K562 (cell line): Measurements from ENCODE around the gene WBP1. TPM values are rescaled to one million over a fixed set of nuclear protein-coding genes. Genes with fewer than 3 reads are reported as not detected.

Experiments
- CREM ChIP-seq: IDR thresholded peaks from 2 replicates; pipeline ENCODE4 v1.6.1; 2014; ENCODE audit warnings: antibody characterized with exemption, low read depth
- ELF2 ChIP-seq: fragments of 250-450 bp; sonication (Bioruptor Pico); IDR thresholded peaks from 2 replicates; pipeline ENCODE4 v1.5.0; 2021; ENCODE audit warnings: mild to moderate bottlenecking
- EP400 ChIP-seq: fragments of 450-650 bp; IDR thresholded peaks from 2 replicates; pipeline ENCODE4 v1.6.1; 2017; ENCODE audit warnings: antibody characterized with exemption, mild to moderate bottlenecking, moderate library complexity
- ETV1 ChIP-seq: fragments of 450-650 bp; conservative IDR thresholded peaks from 2 replicates; pipeline ENCODE4 v1.6.1; 2016; ENCODE audit warnings: missing genetic modification characterization, control low read depth, low read depth, missing compliant biosample characterization
- GATAD2B ChIP-seq: fragments of 450-650 bp; IDR thresholded peaks from 2 replicates; pipeline ENCODE4 v1.6.1; 2017; ENCODE audit warnings: mild to moderate bottlenecking, borderline replicate concordance
- GTF2A2 ChIP-seq: IDR thresholded peaks from 2 replicates; pipeline ENCODE4 v1.6.1; 2016; ENCODE audit warnings: mild to moderate bottlenecking, missing genetic modification characterization, missing compliant biosample characterization
- HMGN3 ChIP-seq: IDR thresholded peaks from 2 replicates; pipeline ENCODE4 v1.6.1; 2011; ENCODE audit warnings: borderline replicate concordance, low read depth, mild to moderate bottlenecking, mixed read lengths, low read length; ENCODE audit not compliant: insufficient read length; ENCODE audit errors: extremely low read depth
- HNRNPH1 ChIP-seq: fragments of 200-400 bp; formaldehyde crosslinking; optimal IDR thresholded peaks from 2 replicates; pipeline ENCODE3; 2017; ENCODE audit warnings: low read depth, mild to moderate bottlenecking, low read length, moderate library complexity
- HNRNPUL1 ChIP-seq: fragments of 200-400 bp; formaldehyde crosslinking; IDR thresholded peaks from 2 replicates; pipeline ENCODE4 v1.6.1; 2017; ENCODE audit warnings: low read length
- IRF2 ChIP-seq: sonication (generic); formaldehyde crosslinking; IDR thresholded peaks from 2 replicates; pipeline ENCODE4 v1.8.1; 2022; ENCODE audit warnings: mild to moderate bottlenecking, missing genetic modification reagents
- NEUROD1 ChIP-seq: fragments of 150-350 bp; IDR thresholded peaks from 2 replicates; pipeline ENCODE4 v1.6.1; 2014; ENCODE audit warnings: borderline replicate concordance, low read length, low read depth; ENCODE audit not compliant: partially characterized antibody
- PHF8 ChIP-seq: fragments of 200-600 bp; sonication (generic); IDR thresholded peaks from 2 replicates; pipeline ENCODE4 v1.6.1; 2012; ENCODE audit warnings: mixed run types, mild to moderate bottlenecking, inconsistent platforms, low read length, moderate library complexity, borderline replicate concordance
- SMAD4 ChIP-seq: fragments of 250-450 bp; sonication (Bioruptor Pico); conservative IDR thresholded peaks from 2 replicates; pipeline ENCODE4 v1.8.0; 2021; ENCODE audit warnings: inconsistent platforms, mild to moderate bottlenecking, moderate library complexity
- SMARCA4 ChIP-seq: fragments of 450-650 bp; IDR thresholded peaks from 2 replicates; pipeline ENCODE4 v1.6.1; 2016
- SOX6 ChIP-seq: fragments of 450-650 bp; IDR thresholded peaks from 2 replicates; pipeline ENCODE4 v1.6.1; 2014; ENCODE audit warnings: mild to moderate bottlenecking
- ZNF124 ChIP-seq: sonication (generic); formaldehyde crosslinking; IDR thresholded peaks from 2 replicates; pipeline ENCODE4 v1.8.1; 2022; ENCODE audit warnings: missing genetic modification reagents
- ZNF175 ChIP-seq: fragments of 200-800 bp; sonication (Bioruptor generic); IDR thresholded peaks from 2 replicates; pipeline ENCODE4 v1.6.1; 2016; ENCODE audit warnings: low read depth, mild to moderate bottlenecking, missing genetic modification characterization, missing compliant biosample characterization
- ZNF354B ChIP-seq: fragments of 250-450 bp; sonication (Bioruptor Pico); IDR thresholded peaks from 2 replicates; pipeline ENCODE4 v1.4.0; 2020
- ZNF408 ChIP-seq: fragments of 250-450 bp; sonication (Bioruptor Pico); IDR thresholded peaks from 2 replicates; pipeline ENCODE4 v1.4.0; 2020; ENCODE audit warnings: low read depth, mild to moderate bottlenecking, moderate library complexity
- ZNF41 ChIP-seq: fragments of 250-450 bp; sonication (Bioruptor Pico); conservative IDR thresholded peaks from 2 replicates; pipeline ENCODE4 v1.4.0; 2020; ENCODE audit warnings: mild to moderate bottlenecking
- ZNF778 ChIP-seq: fragments of 450-650 bp; formaldehyde crosslinking; IDR thresholded peaks from 2 replicates; pipeline ENCODE4 v1.4.0; 2020; ENCODE audit warnings: mild to moderate bottlenecking, moderate library complexity
- ZNF780A ChIP-seq: fragments of 250-450 bp; sonication (Bioruptor Pico); IDR thresholded peaks from 2 replicates; pipeline ENCODE4 v1.5.0; 2021; ENCODE audit warnings: mild to moderate bottlenecking
- ZNF785 ChIP-seq: fragments of 250-450 bp; sonication (Bioruptor Pico); IDR thresholded peaks from 2 replicates; pipeline ENCODE4 v1.4.0; 2020; ENCODE audit warnings: mild to moderate bottlenecking
- polyA plus RNA-seq, 8 experiments: library from polyadenylated mRNA; depleted of rRNA in 4 of 8; stranded (reverse) in 5 of 8; unstranded in 3 of 8; fragments of >200 nt; fragmentation: Nextera tagmentation in 2 of 8; fragmentation: Illumina TruSeq in 1 of 8; extraction: Ambion mirVana in 2 of 8; extraction: Trizol in 1 of 8; gene quantifications; 2 replicates each; pipeline versions ENCODE4 v1.2.1 to v1.2.3, GENCODE V29; 2011 to 2014; ENCODE audit warnings: inconsistent platforms in 1 of 8, missing spikeins in 1 of 8
- total RNA-seq, 7 experiments: library from RNA; depleted of rRNA in 6 of 7; stranded (reverse); fragments of >200 nt in 6 of 7; fragmentation: Illumina TruSeq in 2 of 7; extraction: Trizol in 2 of 7; gene quantifications; 2 replicates each; pipeline versions ENCODE4 v1.2.1 to v1.2.3, GENCODE V29; 2011 to 2021; ENCODE audit warnings: low replicate concordance in 1 of 7
- TF ChIP-seq, protein P1 (sequence below), 3 experiments: fragments of 200-800 bp in 1 of 3; sonication (Bioruptor generic) in 1 of 3; sonication (generic) in 1 of 3; formaldehyde crosslinking in 1 of 3; IDR thresholded peaks; 2 replicates each; pipeline versions ENCODE4 v1.6.1 to v1.8.0; 2016 to 2022; ENCODE audit warnings: mild to moderate bottlenecking in 2 of 3, missing compliant biosample characterization in 2 of 3, missing genetic modification characterization in 2 of 3, missing genetic modification reagents in 1 of 3
- TF ChIP-seq, protein P2 (sequence below): fragments of 450-650 bp; IDR thresholded peaks from 2 replicates; pipeline ENCODE4 v1.6.1; 2017; ENCODE audit warnings: antibody characterized with exemption, mild to moderate bottlenecking

WBP1 gene
- total and polyA plus RNA-seq, 9 of the 15 experiments (the other 6 are each of a cell fraction or from before 2014, with no cell fraction given), result 1.9 to 27.7 (median 14.2) TPM

DNA sequence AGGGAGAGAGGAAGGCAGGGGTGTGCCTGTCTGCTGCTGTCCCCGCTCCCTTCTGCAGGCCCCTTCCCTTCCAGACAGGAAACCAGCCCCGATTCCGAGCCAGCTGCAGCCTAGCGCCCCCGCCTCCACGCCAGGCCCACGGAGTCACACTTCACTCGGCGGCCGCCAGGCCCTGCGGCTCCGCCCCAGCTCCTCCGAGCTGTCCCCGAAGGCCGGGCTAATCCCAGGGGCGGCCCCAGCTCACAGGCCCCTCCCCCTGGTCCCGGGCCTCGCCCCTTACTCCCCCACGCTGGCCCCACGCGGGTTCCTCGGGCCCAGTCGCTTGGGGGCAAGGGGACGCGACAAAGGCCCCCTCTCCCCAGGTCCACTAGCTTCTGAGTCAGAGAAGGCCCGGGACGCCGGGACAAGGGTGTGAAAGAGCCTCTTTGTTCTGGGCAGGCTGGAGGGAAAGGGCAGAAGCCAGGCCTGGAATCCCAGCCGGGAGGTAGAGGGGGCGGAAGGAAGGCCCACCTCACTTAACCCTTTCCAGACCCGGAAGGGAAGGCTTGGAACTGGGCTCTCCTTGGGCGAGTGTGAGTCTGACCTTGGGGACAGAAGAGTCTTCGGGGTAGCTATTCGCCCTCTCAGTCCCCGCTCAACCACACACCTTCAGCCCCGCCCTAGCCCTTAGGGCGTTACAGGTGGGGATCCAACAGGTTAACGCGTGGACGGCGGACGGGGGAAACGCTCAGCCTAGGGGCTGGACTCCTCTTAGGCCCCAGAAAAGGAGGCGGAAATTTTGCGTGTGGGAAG is 17.7 kb upstream of the WBP1 start (continued):
- TF ChIP-seq ZNF175 (CRISPR knock-in tag) (0 out of 2 replicates have a peak, but pooled peaks have one; percentile 46), ZNF41 (CRISPR knock-in tag) (no peak), ZNF354B (CRISPR knock-in tag) (no peak), ZNF778 (CRISPR knock-in tag) (no peak), HNRNPH1 (no peak), EP400 (peak; percentile 67; the same call in 1 of the 2 replicates), ZNF780A (CRISPR knock-in tag) (no peak), GTF2A2 (tag) (no peak), ELF2 (CRISPR knock-in tag) (no peak), SMARCA4 (no peak; the same call in 1 of the 2 replicates), IRF2 (CRISPR knock-in tag) (no peak), ETV1 (tag) (0 out of 2 replicates have a peak, but pooled peaks have one; percentile 7), GATAD2B (peak; percentile 93), SMAD4 (peak; percentile 62; the same call in 1 of the 2 replicates), HMGN3 (peak; percentile 87), ZNF408 (CRISPR knock-in tag) (no peak), ZNF124 (CRISPR knock-in tag) (no peak), CREM (peak; percentile 45; the same call in 1 of the 2 replicates), ZNF785 (CRISPR knock-in tag) (no peak), SOX6 (no peak), NEUROD1 (peak; percentile 54), HNRNPUL1 (no peak), PHF8 (peak; percentile 79; the same call in 1 of the 2 replicates)
- TF ChIP-seq, protein P1, sequence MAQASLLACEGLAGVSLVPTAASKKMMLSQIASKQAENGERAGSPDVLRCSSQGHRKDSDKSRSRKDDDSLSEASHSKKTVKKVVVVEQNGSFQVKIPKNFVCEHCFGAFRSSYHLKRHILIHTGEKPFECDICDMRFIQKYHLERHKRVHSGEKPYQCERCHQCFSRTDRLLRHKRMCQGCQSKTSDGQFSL (CRISPR knock-in tag; IDR thresholded peaks at IDR 0.05), result peak; percentile 86
- TF ChIP-seq, protein P1 (tag; IDR thresholded peaks at IDR 0.05), result no peak
- TF ChIP-seq, protein P2, sequence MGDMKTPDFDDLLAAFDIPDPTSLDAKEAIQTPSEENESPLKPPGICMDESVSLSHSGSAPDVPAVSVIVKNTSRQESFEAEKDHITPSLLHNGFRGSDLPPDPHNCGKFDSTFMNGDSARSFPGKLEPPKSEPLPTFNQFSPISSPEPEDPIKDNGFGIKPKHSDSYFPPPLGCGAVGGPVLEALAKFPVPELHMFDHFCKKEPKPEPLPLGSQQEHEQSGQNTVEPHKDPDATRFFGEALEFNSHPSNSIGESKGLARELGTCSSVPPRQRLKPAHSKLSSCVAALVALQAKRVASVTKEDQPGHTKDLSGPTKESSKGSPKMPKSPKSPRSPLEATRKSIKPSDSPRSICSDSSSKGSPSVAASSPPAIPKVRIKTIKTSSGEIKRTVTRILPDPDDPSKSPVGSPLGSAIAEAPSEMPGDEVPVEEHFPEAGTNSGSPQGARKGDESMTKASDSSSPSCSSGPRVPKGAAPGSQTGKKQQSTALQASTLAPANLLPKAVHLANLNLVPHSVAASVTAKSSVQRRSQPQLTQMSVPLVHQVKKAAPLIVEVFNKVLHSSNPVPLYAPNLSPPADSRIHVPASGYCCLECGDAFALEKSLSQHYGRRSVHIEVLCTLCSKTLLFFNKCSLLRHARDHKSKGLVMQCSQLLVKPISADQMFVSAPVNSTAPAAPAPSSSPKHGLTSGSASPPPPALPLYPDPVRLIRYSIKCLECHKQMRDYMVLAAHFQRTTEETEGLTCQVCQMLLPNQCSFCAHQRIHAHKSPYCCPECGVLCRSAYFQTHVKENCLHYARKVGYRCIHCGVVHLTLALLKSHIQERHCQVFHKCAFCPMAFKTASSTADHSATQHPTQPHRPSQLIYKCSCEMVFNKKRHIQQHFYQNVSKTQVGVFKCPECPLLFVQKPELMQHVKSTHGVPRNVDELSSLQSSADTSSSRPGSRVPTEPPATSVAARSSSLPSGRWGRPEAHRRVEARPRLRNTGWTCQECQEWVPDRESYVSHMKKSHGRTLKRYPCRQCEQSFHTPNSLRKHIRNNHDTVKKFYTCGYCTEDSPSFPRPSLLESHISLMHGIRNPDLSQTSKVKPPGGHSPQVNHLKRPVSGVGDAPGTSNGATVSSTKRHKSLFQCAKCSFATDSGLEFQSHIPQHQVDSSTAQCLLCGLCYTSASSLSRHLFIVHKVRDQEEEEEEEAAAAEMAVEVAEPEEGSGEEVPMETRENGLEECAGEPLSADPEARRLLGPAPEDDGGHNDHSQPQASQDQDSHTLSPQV, result 0 out of 2 replicates have a peak, but pooled peaks have one; percentile 68
